C4-2B (cell line): ENCODE measurements around the gene SUN1.
A peak's percentile ranks its signal among the peaks of the same experiment; 100 is the strongest.

Source experiments
- H3K27ac ChIP-seq: fragments of 450-650 bp; 2 replicates; pipeline ENCODE4 v1.5.1; 2017
- CTCF ChIP-seq: fragments of 450-650 bp; conservative IDR thresholded peaks from 2 replicates; pipeline ENCODE4 v1.5.1; 2017; ENCODE audit warnings: mild to moderate bottlenecking
- ZFX ChIP-seq: fragments of 450-650 bp; IDR thresholded peaks from 2 replicates; pipeline ENCODE4 v1.6.1; 2017

SUN1 gene

GRCh38 chr7:857661-858060 lies 25.4 kb downstream of the SUN1 start:
- H3K27ac ChIP-seq, result no peak overlapping the region
- TF ChIP-seq ZFX (no peak), CTCF (no peak)

GRCh38 chr7:859359-860030 lies 27.2 kb downstream of the SUN1 start:
- TF ChIP-seq CTCF (no peak), ZFX (no peak)
- H3K27ac ChIP-seq, result no peak overlapping the region

DNA sequence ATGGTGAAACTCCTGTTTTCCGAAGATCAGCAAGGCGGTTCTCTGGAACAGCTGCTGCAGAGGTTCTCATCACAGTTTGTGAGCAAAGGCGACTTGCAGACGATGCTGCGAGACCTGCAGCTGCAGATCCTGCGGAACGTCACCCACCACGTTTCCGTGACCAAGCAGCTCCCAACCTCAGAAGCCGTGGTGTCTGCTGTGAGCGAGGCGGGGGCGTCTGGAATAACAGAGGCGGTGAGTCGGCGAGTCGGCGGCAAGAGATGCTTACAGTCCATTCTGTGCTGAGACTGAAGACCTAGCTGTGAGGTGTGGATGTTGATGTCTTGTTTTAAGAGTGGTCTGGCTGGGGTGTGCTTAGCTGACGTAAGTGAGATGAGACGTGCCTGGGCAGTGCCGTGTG lies 27.9 kb downstream of the SUN1 start:
- H3K27ac ChIP-seq, result no peak overlapping the region
- TF ChIP-seq CTCF (no peak), ZFX (no peak)

- H3K27ac ChIP-seq, result no peak overlapping the region
- no peak for TF ChIP-seq ZFX
- no peak for TF ChIP-seq CTCF
Observed at GRCh38 chr7:861222-861621, 28.9 kb downstream of the SUN1 start.

- TF ChIP-seq ZFX (no peak), CTCF (no peak)
- H3K27ac ChIP-seq, result no peak overlapping the region
Observed at GRCh38 chr7:862157-862556, 29.9 kb downstream of the SUN1 start.

DNA sequence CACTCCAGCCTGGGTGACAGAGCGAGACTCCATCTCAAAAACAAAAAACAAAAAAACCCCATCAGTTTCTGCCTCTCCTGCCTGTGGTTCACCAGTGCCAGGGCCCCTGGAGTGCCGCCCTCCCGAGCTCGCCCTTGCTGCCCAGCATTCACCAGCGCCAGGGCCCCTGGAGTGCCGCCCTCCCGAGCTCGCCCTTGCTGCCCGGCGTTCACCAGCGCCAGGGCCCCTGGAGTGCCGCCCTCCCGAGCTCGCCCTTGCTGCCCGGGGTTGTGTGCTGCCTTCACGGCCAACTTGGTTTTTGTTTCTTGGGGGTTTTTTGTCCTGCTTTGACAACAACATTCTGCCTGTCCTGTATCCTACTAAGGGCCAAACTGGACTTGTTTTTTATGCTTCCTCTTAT lies 30.8 kb downstream of the SUN1 start:
- no peak overlapping the region for H3K27ac ChIP-seq
- TF ChIP-seq CTCF (no peak), ZFX (no peak)

DNA sequence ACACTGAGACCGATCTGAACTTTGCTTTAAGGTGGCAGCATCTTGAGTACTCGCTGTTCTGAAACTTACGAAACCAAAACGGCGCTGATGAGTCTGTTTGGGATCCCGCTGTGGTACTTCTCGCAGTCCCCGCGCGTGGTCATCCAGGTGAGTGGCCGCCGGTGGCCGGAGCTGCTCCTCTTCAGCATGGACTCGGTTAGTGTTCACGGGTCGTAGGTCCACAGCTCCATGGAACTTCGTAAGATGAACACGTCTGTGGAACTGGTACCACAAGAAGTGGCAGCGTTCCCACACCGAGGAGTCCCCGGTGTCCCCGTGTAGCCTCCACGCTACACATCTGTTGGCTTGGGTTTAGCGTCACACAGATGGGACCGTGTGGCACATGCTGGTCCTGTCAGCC lies 33.6 kb downstream of the SUN1 start:
- TF ChIP-seq CTCF (no peak), ZFX (no peak)
- peak overlapping the region; percentile 95; the same call in 1 of the 2 replicates for H3K27ac ChIP-seq
